A673 (cell line): Measurements from ENCODE around the gene FUNDC2. TPM values are rescaled to one million over a fixed set of nuclear protein-coding genes. Genes with fewer than 3 reads are reported as not detected.

ENCODE experiments used
- BruUV-seq: library from RNA; stranded (reverse); fragments of 400-500 nt; replicated peaks from 2 replicates; lab custom pipeline; 2021; lab: Mats Ljungman, UMichigan
- CTCF ChIA-PET: fragments of 300-600 bp; sonication (Branson Sonifier 250); formaldehyde crosslinking; loops from one replicate; lab custom pipeline; 2022; ENCODE audit warnings: antibody characterized with exemption; lab: Charles Lee
- POLR2A ChIA-PET: fragments of 300-600 bp; sonication (Branson Sonifier 250); formaldehyde crosslinking; loops from one replicate; lab custom pipeline; 2022; ENCODE audit warnings: antibody characterized with exemption; ENCODE audit not compliant: low non-redundant PET; lab: Charles Lee
- DNase-seq: peaks from one replicate; pipeline ENCODE4 v3.0.0-alpha.2; 2015; ENCODE audit warnings: low spot score
- H3K27ac ChIP-seq: fragments of 200-600 bp; sonication (generic); 2 replicates; pipeline ENCODE4 v1.5.1; 2016; ENCODE audit warnings: mixed run types, low read depth, mild to moderate bottlenecking, mixed read lengths, antibody characterized with exemption, low read length; ENCODE audit not compliant: poor library complexity, severe bottlenecking
- H3K27me3 ChIP-seq: fragments of 200-600 bp; sonication (generic); replicated peaks from 2 replicates; pipeline ENCODE4 v1.6.1; 2017; ENCODE audit warnings: mixed run types, low read depth, mild to moderate bottlenecking, mixed read lengths, antibody characterized with exemption, low read length; ENCODE audit not compliant: insufficient read depth, poor library complexity
- H3K36me3 ChIP-seq: fragments of 200-600 bp; sonication (generic); 2 replicates; pipeline ENCODE4 v1.6.1; 2016; ENCODE audit warnings: mixed run types, mild to moderate bottlenecking, mixed read lengths, antibody characterized with exemption, low read length; ENCODE audit not compliant: insufficient read depth, poor library complexity, severe bottlenecking
- H3K4me1 ChIP-seq: fragments of 200-600 bp; sonication (generic); 2 replicates; pipeline ENCODE4 v1.6.1; 2017; ENCODE audit warnings: mixed run types, mild to moderate bottlenecking, mixed read lengths, antibody characterized with exemption, low read length; ENCODE audit not compliant: insufficient read depth, poor library complexity, severe bottlenecking
- H3K4me3 ChIP-seq: fragments of 200-600 bp; sonication (generic); 2 replicates; pipeline ENCODE4 v1.5.1; 2016; ENCODE audit warnings: low read depth, mixed run types, mild to moderate bottlenecking, mixed read lengths, low read length; ENCODE audit not compliant: poor library complexity, severe bottlenecking
- H3K9me3 ChIP-seq: fragments of 200-600 bp; sonication (generic); 2 replicates; pipeline ENCODE4 v1.6.1; 2016; ENCODE audit warnings: mixed run types, low read depth, mild to moderate bottlenecking, mixed read lengths, antibody characterized with exemption, low read length; ENCODE audit not compliant: poor library complexity, severe bottlenecking
- EZH2 ChIP-seq: fragments of 200-600 bp; sonication (generic); IDR thresholded peaks from 2 replicates; pipeline ENCODE4 v1.6.1; 2017; ENCODE audit warnings: borderline replicate concordance, low read depth, mild to moderate bottlenecking, mixed read lengths, antibody characterized with exemption, low read length; ENCODE audit not compliant: poor library complexity, severe bottlenecking
- intact Hi-C: fragments of 100-400 bp; cut with micrococcal nuclease; formaldehyde crosslinking; loops from one replicate; pipeline ENCODE4 v1.10.0; 2022; ENCODE audit not compliant: unreplicated experiment
- total RNA-seq: library from RNA; stranded (reverse); gene quantifications from 2 replicates; pipeline ENCODE4 v1.2.3, GENCODE V29; 2021
- TF ChIP-seq, protein P1 (sequence below): fragments of 300-800, 200-600 bp; sonication (generic); conservative IDR thresholded peaks from 2 replicates; pipeline ENCODE4 v1.5.1; 2017; ENCODE audit warnings: low read depth, mild to moderate bottlenecking, antibody characterized with exemption, low read length, moderate library complexity, mixed read lengths

FUNDC2 gene
- total RNA-seq, 1 experiment from 2014 or later, result 84.6 TPM

DNA sequence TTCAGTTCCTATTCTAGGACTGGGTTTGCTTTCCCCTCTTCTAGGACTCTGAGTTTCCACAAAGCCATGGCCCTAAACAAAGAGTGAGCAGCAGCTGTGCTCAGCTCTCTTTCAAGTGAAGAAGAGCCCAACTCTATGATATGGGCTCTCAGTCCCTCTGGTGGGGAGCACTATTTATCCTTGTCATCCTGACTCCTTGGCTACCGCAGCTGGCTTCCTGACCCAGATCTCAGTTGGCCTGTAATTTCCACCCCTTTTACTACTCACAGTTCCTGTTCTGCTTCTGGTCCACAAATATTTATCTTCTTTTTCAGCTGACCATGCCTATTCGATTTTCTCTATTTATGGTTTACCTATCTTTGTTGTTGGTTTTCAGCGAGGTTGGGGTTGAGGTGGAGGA is 37.9 kb upstream of the FUNDC2 start:
- ChIA-PET CTCF (no interaction called here), POLR2A (no interaction called here)
- no peaks in the 10 kb centered on the region for H3K4me1 ChIP-seq
- no peak overlapping the region for H3K27ac ChIP-seq
- no peaks in the 10 kb centered on the region for H3K36me3 ChIP-seq
- intact Hi-C loops, result no loop called here
- no TSS peak for BruUV-seq
- H3K27me3 ChIP-seq, result no peaks in the 10 kb centered on the region
- H3K9me3 ChIP-seq, result no peaks in the 10 kb centered on the region
- DNase-seq, result no peak
- TF ChIP-seq, protein P1, sequence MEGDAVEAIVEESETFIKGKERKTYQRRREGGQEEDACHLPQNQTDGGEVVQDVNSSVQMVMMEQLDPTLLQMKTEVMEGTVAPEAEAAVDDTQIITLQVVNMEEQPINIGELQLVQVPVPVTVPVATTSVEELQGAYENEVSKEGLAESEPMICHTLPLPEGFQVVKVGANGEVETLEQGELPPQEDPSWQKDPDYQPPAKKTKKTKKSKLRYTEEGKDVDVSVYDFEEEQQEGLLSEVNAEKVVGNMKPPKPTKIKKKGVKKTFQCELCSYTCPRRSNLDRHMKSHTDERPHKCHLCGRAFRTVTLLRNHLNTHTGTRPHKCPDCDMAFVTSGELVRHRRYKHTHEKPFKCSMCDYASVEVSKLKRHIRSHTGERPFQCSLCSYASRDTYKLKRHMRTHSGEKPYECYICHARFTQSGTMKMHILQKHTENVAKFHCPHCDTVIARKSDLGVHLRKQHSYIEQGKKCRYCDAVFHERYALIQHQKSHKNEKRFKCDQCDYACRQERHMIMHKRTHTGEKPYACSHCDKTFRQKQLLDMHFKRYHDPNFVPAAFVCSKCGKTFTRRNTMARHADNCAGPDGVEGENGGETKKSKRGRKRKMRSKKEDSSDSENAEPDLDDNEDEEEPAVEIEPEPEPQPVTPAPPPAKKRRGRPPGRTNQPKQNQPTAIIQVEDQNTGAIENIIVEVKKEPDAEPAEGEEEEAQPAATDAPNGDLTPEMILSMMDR, result no peak
- TF ChIP-seq EZH2, result no peak
- no peak overlapping the region for H3K4me3 ChIP-seq

DNA sequence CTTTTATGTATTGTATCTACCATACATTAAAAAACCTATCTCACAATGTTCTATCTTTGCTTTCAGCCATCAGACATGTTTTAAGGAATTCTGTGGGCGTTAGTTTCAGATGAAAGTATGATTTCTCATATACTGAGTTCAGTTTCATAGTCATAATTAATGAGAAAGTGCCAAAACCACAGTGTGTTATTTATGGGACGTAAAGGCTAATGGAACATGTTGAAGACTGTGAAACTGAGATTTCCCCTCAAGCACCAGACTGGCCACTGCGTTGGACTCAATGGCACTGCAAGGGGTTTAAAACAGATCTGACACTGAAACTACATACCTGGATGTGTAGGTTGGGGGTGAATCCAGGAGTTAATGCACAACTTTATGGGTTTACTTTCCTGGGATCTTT is 36.1 kb upstream of the FUNDC2 start:
- ChIA-PET CTCF (no interaction called here), POLR2A (no interaction called here)
- Histone ChIP-seq H3K9me3 (no peaks in the 10 kb centered on the region), H3K4me3 (no peak overlapping the region), H3K36me3 (no peaks in the 10 kb centered on the region), H3K27me3 (no peaks in the 10 kb centered on the region), H3K27ac (no peak overlapping the region), H3K4me1 (no peaks in the 10 kb centered on the region)
- intact Hi-C loops, result no loop called here
- TF ChIP-seq EZH2, result no peak
- TF ChIP-seq, protein P1, result no peak
- BruUV-seq, result no TSS peak
- DNase-seq, result no peak

DNA sequence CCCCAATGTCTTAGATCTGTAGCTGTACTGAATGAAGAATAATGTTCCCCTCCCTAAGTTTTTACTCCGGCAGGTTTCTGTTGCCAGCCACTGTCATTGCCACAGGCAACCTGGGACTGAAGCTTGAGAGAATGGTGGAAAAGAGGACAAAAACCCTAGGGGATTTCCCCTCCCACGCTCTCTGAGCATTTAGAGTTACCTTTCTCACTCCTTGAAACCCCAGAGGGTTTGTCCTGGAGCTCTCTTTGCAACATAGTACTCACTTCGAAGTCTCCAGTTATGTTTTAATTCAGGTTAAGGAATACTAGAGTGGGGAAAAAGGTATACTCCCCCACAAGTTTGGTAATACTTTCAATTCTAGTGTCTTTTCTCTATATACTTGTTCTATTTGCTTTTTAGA is 35.6 kb upstream of the FUNDC2 start:
- H3K27me3 ChIP-seq, result no peaks in the 10 kb centered on the region
- DNase-seq, result no peak
- H3K4me3 ChIP-seq, result no peak overlapping the region
- no peak overlapping the region for H3K27ac ChIP-seq
- H3K4me1 ChIP-seq, result no peaks in the 10 kb centered on the region
- intact Hi-C loops, result no loop called here
- POLR2A ChIA-PET, result no interaction called here
- no TSS peak for BruUV-seq
- H3K9me3 ChIP-seq, result no peaks in the 10 kb centered on the region
- CTCF ChIA-PET, result no interaction called here
- H3K36me3 ChIP-seq, result no peaks in the 10 kb centered on the region
- TF ChIP-seq EZH2, result no peak
- TF ChIP-seq, protein P1, result no peak
